Adrenal gland (tissue), 5 donors: ENCODE data around the gene S100A10.

ENCODE experiments used
- CTCF ChIP-seq, 6 experiments: fragments of 450-650 bp in 4 of 6; fragments of 200-600 bp in 2 of 6; sonication (generic) in 1 of 6; IDR thresholded peaks; 1 replicate in 5 of 6; 2 replicates in 1 of 6; pipeline versions ENCODE4 v1.5.1 to v1.8.0; 2016 to 2021; ENCODE audit warnings: antibody characterized with exemption in 6 of 6, mild to moderate bottlenecking in 2 of 6, moderate library complexity in 1 of 6
- POLR2A ChIP-seq, 2 donors: fragments of 450-650 bp; IDR thresholded peaks; one replicate each; pipeline ENCODE4 v1.6.1; 2017; ENCODE audit warnings: antibody characterized with exemption in 2 of 2, mild to moderate bottlenecking in 2 of 2, moderate library complexity in 1 of 2
- donor health status: DM: no; HTN: no; CAD: no.

- TF ChIP-seq CTCF (IDR thresholded peaks at IDR 0.05) = peak in 5 of 6 experiments; percentile 39 to 46 (median 43)
- no peak for TF ChIP-seq POLR2A (IDR thresholded peaks at IDR 0.05)
Measured at GRCh38 chr1:152013664-152014237, 20.1 kb upstream of the S100A10 start.
